Activated T-helper 9 cell treated with anti-CD3 and anti-CD28 coated beads, Interleukin-2, amount 50 U/mL, for 16 hours (primary cell): ENCODE measurements around the gene FBXO21.
A peak's percentile ranks its signal among the peaks of the same experiment; 100 is the strongest.
"Not testable (repeated sequence)": the region's sequence is repeated elsewhere in the genome, so short reads cannot be mapped to it uniquely, and the experiment has no call there.

Experiments used
- DNase-seq: peaks from one replicate; pipeline ENCODE4 v3.0.0-alpha.2; 2020; ENCODE audit warnings: low read depth

Gene FBXO21, protein sequence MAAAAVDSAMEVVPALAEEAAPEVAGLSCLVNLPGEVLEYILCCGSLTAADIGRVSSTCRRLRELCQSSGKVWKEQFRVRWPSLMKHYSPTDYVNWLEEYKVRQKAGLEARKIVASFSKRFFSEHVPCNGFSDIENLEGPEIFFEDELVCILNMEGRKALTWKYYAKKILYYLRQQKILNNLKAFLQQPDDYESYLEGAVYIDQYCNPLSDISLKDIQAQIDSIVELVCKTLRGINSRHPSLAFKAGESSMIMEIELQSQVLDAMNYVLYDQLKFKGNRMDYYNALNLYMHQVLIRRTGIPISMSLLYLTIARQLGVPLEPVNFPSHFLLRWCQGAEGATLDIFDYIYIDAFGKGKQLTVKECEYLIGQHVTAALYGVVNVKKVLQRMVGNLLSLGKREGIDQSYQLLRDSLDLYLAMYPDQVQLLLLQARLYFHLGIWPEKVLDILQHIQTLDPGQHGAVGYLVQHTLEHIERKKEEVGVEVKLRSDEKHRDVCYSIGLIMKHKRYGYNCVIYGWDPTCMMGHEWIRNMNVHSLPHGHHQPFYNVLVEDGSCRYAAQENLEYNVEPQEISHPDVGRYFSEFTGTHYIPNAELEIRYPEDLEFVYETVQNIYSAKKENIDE

DNA sequence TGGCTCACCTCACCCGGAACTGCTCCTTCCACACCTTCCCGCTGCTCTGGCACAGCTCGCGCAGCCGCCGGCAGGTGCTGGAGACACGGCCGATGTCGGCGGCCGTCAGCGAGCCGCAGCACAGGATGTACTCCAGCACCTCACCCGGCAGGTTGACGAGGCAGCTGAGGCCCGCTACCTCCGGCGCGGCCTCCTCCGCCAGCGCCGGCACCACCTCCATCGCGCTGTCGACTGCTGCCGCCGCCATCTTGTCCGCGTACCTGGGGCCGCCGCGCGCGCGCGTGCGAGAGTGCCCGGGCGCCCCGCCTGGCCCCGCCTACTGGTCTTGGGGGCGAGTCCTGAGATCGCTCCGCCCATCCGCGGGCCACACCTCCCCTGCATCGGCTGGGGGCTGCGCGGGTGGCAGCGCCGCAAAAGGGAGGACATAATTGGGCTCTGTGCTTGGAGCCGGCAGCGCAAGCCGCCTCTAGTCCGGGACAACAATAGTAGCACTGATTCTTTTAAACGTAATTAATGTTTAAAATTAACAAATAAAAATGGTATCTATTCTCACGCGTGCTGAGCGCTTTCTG lies at the start of gene FBXO21:
TSS of gene FBXO21 (minus strand) at position 261 of the 572 bp plus-strand sequence. CDS start at position 247, 14 bp downstream.
- peak; percentile 91 for DNase-seq

DNA sequence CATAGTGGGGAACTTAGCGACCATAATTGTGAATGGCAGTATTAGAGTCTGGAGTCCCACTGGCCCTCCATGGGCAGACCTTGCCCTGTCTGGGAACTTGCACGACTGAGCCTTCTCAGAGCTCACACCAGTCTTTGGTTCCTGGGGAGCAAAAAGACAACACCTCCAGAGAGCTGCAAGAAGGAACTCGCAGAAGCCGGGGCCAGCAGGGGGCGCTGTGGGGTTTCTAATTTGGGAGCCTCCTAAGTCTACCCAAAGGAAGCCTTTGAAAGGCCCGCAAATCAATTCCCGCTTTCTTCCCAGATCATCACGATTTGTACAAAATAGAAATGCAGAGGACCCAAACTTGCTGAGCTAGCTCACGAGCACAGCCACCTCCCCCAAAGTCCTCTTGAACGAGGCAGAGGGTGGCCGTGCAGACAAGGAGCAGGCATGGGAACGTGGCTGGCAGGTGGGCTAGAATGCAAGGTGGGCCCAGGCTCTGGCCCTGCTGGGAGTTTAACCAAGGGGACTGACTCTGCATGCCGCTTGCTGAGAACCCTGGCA lies 46.3 kb upstream of the FBXO21 start:
- peak; percentile 60 for DNase-seq

DNA sequence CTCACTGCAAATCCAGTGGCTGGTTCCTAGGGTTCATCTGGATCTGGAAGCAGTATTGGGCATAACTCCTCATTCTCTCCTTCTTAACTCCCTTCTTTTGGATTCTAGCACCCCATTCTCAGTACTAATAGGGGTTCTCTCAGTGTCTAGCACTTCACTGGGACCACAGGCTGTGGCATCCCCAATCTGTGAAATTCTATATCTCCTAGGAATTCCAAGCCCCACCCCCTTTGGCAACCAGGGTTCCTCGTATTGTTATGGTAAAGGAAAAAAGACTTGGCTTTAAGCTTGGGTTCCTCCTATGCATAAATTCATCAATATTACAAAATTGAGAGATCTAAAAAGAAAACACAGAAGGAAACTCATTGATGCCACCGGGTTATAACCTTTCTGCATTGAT lies 45.0 kb upstream of the FBXO21 start:
- no peak for DNase-seq

DNA sequence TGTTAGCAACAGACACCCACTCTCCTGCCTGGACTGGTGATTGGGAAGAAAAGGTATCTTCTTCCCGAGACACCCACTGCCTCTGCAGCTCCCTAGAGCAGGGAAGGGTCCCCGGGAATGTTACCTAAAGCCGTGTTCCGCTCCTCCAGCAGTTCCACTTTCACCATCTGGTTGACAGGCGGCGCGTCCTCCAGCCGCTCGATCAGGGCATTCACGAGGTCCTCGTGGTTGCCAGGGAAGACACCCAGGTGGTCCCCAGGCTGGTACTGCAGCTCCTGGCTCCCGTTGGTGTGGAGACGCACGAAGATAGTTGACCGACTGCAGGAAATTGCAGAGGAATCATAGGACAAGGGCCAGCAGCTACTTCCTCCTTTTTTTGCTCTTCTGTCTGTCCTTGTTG lies 44.2 kb upstream of the FBXO21 start:
- no peak for DNase-seq

DNA sequence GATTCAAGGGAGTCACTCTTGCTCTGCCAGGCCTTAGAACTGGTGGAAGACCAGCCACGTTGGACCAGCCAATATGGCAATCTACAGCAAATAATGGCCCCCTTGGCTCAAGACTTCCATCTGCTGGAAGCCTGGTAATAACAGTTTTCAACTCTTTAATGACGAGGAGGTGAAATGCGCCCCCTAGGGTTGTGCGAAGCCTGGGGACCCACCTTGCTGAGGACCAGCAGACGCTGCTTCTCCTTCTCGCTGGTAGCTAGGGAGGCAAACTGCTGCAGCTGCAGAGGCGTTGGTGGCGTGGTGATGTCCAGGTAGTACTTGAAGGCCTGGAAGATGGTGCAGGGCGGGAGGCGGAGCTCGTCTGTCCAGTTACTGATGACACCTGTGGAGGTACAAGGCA lies 41.5 kb upstream of the FBXO21 start:
- DNase-seq = no peak

DNA sequence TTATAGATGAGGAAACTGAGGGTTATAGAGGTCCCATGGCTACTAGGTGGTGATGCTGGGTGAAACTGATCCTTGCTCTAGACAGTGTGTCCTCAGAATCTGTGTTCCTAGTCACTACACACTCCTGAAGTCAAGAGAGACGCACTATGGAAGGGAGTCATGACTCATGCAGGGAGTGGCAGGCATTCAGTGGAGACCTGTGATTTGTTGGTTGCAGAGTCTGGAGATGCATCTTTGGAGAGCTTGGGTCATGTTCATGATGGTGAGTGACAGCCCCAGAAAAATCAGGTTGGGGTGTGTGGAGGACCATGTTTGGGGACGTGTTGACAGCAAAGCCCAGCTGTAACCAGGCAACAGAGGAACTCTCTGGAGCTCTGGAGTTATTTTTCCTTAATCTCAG lies 38.0 kb upstream of the FBXO21 start:
- no peak for DNase-seq

DNA sequence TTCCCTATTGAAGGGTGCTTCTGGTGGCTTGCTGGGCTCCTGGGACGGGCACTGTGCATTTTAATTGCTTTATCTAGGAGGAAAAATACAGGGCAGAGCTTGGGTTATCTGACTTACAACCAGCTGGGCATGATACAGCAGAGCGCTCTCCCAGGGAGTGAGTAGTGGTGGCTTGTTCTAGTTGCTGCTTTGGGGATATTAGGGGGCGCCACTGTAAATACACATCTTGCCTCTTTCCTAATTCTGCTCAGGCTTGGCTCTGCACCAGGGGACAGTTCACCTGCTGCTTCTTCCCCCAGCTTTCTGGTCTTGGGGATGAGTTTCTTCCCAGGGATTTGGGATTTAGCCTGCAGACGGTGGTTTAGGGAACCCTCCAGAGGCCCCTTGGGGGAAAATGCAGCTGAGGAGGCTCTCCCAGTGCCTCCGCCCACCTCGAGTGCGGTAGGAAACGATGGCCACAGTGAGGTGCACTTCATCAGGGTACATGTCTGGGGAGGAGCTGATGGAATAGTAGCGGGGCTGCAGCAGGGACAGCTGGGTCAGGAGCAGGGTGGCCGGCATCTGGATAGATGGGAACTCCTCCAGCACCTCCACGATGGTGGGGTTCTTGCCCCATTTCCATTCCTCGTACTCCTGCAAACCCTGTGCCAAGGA lies 36.9 kb upstream of the FBXO21 start:
- DNase-seq = no peak

DNA sequence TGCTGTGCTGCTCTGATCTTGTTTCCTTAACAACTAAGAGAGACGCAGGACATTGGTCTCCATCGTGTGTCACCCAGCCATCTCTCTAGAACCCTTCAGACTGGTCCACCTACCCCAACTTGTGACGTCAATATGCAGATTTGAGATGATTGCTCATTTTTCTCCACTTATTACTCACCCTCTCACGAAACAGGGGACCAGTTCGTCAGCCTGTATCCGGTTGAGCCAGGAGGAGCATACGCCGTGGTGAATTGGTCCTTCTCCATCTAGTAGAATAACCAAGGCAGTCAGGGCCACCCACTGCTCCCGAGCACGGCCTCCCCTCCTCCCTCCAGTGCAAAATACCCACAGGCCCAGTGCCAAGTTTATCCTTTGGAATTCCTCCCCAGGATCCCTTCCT lies 36.2 kb upstream of the FBXO21 start:
- DNase-seq = no peak

DNA sequence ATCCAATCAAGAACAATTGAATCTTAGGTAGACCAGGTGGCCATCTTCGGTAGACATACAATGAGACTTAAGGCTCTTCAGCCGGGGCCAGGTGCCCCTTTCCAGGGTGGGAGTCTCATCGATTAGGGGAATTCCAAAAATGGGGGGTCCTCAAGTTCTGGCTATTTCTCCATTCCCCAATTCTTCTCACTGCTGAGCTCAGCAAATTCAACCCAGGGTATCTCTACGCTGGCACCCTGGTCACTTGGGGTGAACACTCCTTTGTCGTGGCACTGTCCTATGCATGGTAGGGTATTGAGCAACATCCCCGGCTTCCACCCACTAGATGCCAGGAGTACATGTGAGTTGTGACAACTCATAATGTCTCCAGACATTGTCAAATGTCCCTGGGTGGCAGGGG lies 34.9 kb upstream of the FBXO21 start:
- DNase-seq = no peak

DNA sequence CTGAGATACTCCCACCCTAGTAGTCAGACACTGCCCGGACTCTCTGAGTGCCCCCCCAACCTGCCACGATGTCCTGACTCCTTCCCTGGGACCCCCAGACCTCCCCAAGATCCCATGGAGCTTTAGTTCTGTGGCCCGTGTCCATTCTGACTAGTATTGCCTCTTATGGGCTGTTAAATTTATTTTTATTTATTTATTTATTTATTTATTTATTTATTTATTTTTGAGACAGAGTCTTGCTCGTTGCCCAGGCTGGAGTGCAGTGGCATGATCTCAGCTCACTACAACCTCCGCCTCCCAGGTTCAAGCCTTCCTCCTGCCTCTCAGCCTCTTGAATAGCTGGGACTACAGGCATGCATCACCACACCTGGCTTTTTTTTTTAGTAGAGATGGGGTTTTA lies 30.7 kb upstream of the FBXO21 start:
- DNase-seq = not testable (repeated sequence)

DNA sequence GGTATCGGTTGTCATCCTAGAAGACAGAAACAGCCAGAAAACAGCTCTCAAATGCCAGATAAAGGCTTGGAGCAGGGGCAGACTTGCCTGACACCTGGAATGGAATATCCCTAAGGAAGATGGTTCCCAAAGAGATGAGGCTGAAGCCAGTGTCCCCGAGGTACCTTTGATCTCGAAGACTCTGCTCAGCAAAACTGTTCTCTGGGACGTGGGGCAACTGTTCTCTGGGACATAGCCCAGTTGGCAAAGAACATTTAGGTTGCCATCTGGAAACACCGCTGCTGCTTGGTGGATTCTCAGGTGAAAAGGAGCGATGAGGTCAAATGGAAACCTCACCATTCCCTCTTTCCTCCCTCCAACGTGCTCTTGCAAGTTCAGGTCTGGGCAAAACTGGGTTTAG lies 27.9 kb upstream of the FBXO21 start:
- DNase-seq = no peak

DNA sequence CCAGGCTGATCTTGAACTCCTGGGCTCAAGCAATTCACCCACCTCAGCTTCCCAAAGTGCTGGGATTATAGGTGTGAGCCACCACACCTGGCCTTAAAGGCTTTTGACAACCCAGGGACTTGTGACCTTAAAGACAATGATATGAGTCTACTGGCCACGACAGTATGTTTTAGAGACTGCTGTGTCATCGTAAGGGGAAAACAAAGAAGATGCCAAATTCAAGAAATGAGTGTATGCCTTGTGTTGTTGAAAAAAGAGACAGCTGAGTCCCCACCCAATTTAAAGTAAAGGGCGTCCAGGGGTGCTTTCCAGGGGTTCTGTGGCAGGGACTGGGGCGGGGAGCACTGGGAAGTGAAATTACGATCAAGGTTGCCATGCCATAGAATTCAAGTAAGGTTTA lies 26.4 kb upstream of the FBXO21 start:
- no peak for DNase-seq

DNA sequence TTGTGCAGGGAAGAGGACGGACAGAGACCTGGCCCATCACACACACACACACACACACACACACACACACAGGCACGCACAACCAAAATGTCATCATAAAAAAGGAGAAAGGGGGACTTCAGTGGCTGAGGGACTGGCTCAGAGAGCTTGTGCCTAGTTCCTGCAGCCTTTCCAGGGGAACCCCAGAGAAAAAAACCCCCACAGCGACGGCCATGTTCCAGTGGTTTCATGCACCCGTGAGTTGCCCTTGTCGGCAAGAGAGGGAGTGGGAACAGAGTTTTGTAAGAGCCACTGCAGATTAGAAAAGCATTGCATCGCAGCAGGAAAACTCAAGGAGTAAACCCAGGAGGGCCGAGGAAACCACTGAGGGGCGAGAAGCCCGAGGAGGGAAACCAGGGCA lies 24.5 kb upstream of the FBXO21 start:
- DNase-seq = no peak

DNA sequence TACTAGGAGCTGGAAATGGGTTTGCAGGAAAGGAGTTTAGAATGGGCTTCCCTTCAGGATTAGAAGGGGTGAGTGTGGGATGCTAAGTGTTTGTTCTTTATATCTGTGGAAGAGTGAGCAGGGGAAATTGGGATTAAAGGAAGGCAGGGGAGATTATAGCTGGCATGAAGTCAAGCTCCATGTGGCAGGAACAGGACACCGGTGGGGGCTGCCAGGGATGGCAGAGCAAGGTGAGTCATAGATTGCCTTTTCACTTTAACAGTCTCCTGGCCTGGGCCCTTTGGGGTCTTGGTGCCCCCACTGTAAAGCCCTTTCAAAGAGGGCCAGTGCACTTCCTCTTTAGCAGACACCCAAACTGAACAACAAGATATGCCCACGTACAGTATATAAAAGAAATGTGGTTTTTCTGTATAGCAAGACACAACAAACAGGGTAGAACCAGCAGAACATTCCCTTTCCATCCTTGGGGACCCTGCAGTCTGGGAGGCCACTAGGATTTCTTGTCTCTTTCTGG lies 23.1 kb upstream of the FBXO21 start:
- no peak for DNase-seq

DNA sequence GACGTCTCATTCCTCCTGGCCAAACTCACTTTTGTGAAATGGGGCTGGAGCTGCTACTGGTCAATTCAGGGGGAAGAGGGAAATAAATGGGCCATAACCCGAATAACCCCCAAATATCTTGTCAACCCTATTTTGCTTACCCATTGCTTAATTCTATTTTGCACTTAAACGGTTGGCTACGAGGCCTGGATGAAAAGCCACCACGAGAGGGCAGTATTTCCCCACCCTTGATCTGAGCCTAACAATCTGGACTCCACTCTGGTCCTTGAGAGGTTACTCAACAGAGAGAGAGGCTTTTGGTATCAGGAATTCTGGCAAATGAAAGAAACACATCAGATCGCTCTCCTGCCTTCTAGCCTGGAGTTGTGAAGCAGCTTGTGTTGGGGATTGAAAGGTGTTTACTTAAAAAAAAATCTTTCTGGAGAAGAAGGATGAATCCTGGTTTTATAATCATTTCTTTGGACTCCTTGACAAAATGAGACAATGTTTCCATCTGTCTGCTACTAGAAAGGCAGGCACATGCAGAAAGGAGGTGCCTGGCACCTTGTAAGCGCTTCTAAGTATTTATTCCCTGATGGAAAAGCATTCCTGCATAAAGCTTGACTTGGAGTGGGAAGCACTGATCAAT lies 22.4 kb upstream of the FBXO21 start:
- peak; percentile 29 for DNase-seq

DNA sequence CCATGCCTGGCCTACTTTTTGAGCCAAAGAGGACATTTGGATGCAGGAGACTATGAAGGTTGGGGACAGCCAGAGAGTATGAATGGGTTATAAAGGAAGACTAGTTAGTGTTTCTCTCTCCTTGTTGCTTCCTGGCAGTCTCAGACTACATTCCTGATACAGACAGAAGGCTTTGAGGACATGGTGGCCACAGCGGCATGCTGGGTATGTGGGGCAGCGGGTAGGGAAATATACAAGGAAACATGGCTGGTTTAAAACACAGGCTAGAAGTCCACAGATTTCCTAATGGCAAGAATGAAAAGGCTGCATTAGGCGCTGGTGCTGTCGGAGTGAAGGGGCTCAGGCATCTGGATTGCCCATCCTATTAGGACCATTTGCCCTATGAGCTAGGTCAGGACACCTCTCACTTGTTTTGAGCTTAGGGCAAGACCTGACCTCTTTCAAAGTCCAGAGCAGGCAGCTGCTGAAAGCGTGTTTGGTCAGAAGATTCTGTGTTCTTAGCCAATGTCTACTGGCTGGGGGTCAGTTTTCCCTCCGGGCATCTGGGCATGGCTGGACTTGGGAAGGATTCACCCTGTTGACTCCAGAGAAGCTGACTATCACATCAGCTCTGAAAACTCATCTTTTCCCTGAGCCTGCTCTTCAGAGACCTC lies 20.1 kb upstream of the FBXO21 start:
- DNase-seq = no peak

DNA sequence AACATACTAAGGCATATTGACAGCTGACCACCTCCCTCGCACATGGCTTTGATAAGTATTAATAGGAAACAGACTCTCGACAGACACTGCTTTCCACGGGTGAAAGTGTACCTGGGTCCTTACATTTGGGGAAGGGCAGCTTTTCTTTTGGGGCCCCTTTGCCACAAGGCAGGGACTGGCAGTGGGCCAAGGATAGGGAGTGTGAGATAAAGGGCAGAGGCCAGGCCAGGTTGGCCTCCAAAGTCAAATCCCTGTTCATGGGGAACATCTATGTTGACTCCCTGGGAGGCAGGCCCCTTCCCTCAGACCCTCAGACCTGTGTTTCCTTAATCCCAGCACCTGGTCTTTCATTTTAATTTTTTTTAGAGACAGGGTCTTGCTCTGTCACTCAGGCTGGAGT lies 19.4 kb upstream of the FBXO21 start:
- DNase-seq = no peak

DNA sequence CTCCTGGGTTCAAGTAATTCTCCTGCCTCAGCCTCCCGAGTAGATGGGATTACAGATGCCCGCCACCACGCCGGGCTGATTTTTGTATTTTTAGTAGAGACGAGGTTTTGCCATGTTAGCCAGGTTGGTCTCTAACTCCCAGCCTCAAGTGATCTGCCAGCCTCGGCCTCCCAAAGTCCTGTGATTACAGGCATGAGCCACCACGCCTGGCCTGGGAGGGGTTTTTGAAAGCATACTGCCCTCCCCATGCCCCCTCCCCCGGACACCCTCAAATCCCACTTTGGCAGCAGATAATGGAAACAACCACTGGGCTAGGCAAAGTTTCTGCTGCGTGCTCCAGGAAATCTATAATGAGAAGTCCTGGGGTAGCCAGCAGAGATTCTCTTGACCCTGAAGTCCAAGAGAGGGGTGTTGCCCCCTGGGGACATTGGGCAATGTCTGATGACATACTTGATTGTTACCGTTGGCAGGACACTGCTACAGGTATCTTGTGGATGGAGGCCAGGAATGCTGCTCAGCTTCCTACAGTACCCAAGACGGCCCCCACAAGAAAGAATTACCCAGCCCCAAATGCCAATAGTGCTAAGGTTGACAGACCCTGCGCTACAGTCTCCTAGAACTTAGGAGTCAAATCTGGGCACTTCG lies 18.7 kb upstream of the FBXO21 start:
- DNase-seq = no peak

DNA sequence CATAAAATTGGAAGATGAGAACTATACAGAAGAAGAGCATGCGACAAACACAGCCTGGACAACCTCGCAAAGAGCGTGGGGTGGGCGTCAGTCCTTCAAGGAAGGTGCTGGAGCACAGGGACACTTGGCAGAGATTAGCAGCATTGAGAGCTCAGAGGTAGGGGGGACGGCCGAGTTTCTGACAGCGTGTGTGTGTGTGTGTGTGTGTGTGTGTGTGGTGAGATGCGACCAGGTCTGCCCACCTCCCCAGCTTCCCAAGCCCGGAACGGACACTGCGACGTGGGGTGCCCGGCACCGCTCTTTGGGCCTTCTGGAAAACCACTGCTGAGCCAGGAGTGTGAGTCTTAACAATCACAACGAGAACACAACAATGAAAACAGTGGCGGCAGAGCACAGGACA lies 17.9 kb upstream of the FBXO21 start:
- DNase-seq = no peak

DNA sequence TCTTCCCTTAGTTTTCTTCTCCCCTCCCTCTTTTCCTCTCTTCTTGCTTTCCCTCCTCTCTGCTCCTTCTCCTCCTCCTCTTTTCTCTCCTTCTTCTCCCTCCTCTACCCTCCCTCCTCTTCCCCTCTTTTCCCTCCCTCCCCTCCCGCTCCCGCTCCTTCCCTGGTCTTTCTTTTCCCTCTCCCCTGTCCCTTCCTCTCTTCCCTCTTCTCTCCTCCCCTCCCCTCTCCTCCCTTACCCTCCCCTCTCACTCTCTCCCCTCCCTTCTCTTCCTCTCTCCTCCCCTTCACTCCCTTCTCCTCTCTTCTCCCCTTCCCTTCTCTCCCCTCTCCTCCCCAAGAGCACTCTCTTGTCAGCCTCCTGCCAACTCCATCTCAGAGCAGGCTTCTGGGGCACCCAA lies 17.4 kb upstream of the FBXO21 start:
- DNase-seq = no peak

DNA sequence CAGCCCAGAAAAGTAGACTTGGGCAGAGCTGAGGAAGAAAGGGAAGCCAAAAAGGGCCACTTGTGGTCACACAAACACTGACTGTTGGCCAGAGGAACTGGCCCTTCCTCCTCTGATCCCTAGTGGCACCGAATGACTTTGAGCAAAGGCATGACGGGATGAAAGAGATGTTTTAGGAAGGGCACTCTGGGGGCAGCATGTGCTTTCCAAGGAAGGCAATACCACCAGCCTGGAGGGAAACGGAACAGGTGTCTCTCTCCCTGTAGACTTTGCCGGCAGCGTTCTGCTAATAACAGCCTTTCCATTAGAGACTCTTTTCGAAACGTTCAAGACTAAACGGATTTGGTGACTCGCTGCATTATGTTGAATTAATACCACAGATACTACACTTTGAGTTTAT lies 12.3 kb upstream of the FBXO21 start:
- DNase-seq = no peak
